Activated T-cell treated with anti-CD3 and anti-CD28 coated beads, Interleukin-2, amount 50 U/mL, for 24 hours (primary cell): Measurements from ENCODE around the gene TRPV4.

Source experiments
- DNase-seq: peaks from one replicate; pipeline ENCODE4 v3.0.0-alpha.2; 2020
- H3K27ac Mint-ChIP-seq: 2 replicates; pipeline ENCODE4 v1.8.0; 2020; ENCODE audit warnings: mild to moderate bottlenecking, mixed read lengths
- H3K27me3 Mint-ChIP-seq: 2 replicates; pipeline ENCODE4 v1.8.0; 2020; ENCODE audit warnings: mixed read lengths
- H3K36me3 Mint-ChIP-seq: 2 replicates; pipeline ENCODE4 v1.8.0; 2020; ENCODE audit warnings: low read depth, mixed read lengths
- H3K4me1 Mint-ChIP-seq: 2 replicates; pipeline ENCODE4 v1.8.0; 2020; ENCODE audit warnings: low read depth, mixed read lengths
- H3K4me3 Mint-ChIP-seq: 2 replicates; pipeline ENCODE4 v1.8.0; 2020; ENCODE audit warnings: mild to moderate bottlenecking, moderate library complexity, mixed read lengths
- H3K9me3 Mint-ChIP-seq: 2 replicates; pipeline ENCODE4 v1.8.0; 2020; ENCODE audit warnings: mixed read lengths

The TRPV4 gene

DNA sequence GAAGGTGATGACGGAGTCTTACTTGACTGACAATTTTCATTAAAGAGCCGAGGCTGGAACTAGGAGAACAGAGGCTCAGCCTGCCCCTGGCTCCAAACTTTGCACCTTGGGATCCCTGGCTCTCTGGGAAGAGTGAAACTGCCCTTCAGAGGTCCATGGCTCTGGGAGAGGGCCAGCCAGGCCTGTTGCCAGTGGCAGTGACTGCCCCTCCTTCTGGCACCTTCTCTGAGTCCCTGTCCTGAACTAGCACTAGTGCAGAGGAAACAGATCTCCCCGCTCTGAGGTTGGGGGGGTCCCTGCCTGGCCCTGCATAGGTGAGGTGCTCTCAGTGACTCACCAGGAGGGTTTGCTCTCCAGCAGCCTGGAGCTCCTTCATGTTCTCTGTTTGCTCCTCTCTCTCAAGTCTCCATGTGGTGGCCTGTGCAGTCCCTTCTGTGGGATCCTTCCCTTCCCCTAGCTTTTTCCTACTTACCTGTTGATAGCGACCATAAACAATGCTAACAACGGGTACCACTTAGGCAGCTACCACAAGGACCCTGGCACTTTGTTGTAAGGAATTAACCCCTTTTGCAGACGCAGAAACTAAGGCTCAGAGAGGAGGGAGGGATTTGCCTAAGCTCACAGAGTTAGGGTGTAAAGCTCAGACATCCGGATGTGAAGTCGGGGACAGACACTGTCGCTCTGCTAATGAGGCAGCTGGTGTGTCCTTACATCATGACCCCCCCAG is 97.2 kb downstream of the TRPV4 start:
- H3K36me3 Mint-ChIP-seq, result no peaks in the 10 kb centered on the region
- DNase-seq, result no peak
- no peaks in the 10 kb centered on the region for H3K9me3 Mint-ChIP-seq
- peaks cover 45% of the 10 kb centered on the region for H3K27me3 Mint-ChIP-seq
- H3K4me3 Mint-ChIP-seq, result no peak overlapping the region
- H3K4me1 Mint-ChIP-seq, result no peaks in the 10 kb centered on the region
- H3K27ac Mint-ChIP-seq, result no peak overlapping the region

DNA sequence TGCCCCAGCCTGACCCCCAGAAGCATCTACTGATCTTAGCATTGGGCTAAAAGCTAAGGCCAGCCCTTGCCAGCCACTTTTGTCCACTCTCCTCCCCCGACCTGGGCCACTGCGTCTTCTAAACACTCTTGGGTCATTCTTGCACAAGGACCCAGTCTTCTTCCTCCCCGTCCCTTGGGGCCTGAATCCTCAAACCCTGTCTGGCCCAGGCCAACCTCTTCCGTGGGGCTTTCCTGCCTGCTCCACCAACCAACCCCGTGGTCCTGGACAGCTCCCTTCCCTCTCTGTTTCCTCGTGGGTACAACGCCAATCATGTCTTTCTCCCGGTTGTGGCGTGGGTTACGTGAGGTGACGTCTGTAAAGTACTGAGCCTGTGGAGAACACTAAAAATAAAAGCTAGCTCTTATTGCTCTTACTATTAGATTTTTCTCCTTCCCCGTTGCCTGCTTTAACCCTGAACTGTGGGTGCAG is 98.1 kb downstream of the TRPV4 start:
- DNase-seq, result no peak
- Mint-ChIP-seq H3K36me3 (no peaks in the 10 kb centered on the region), H3K27ac (no peak overlapping the region), H3K27me3 (peaks cover 39% of the 10 kb centered on the region), H3K4me3 (no peak overlapping the region), H3K9me3 (no peaks in the 10 kb centered on the region), H3K4me1 (no peaks in the 10 kb centered on the region)

DNA sequence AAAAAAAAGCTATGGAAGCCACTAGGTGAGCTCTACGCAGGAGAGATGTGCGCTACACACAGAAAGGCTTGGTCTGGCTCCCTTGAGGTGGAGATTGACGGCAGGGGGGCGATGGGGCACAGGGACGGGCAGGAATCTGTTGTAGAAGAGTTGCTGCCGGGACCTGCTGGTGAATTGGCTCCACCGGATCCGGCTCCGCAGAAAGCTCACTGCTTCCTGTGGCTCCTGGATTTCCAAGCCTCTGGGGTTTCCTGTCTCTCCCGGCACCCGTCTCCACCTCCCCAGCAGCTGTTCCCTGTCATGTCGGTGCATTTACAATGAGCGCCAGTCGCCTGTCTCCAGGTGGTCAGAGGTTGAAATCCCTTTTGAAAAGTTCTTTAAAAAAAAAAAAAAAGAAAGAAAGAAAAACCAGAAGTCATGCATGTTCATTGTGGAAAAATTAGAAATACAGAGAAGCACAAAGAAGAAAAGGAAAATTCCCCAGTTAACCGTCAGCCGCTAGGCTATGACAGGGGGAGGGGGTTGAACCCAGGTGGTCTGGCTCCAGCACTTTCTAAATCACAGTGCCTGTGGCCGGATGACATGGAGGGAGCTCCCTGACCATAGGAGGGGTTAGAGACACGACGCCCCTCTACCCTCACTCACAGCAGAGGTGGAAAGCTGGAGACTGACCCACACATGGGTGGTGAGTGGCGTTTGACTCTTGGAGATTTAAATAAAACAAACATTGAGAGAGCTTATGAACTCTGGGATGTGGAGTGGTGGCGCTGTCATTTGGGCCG is 98.8 kb downstream of the TRPV4 start:
- H3K4me3 Mint-ChIP-seq, result no peak overlapping the region
- no peak for DNase-seq
- no peak overlapping the region for H3K27ac Mint-ChIP-seq
- H3K9me3 Mint-ChIP-seq, result no peaks in the 10 kb centered on the region
- no peaks in the 10 kb centered on the region for H3K36me3 Mint-ChIP-seq
- H3K4me1 Mint-ChIP-seq, result no peaks in the 10 kb centered on the region
- peaks cover 39% of the 10 kb centered on the region for H3K27me3 Mint-ChIP-seq
